ENCODE data around the gene VAMP8. TPM values are rescaled to one million over a fixed set of nuclear protein-coding genes. Genes with fewer than 3 reads are reported as not detected.

Gene VAMP8
- total RNA-seq, 1 donor from 2014 or later, result 3.8 TPM

DNA sequence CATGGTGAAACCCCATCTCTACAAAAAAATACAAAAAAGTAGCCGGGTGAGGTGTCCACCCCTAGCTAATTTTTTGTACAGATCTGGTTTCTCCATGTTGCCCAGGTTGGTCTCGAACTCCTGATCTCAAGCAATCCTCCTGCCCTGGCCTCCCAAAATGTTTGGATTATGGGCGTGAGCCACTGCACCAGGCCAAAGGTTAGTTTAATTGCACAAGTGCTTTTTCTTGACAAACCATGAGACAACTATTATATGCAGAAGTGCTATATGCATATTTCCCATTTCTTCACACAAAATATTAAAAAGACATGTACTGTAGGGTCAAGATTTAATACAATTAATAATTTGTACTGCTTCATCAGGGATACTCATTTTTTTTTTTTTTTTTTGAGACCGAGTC is 11.1 kb upstream of the VAMP8 start:
- H3K36me3 Mint-ChIP-seq (ENCODE audit: unreplicated experiment), result no peaks in the 10 kb centered on the region
- peaks cover 4% of the 10 kb centered on the region for H3K4me1 Mint-ChIP-seq (ENCODE audit: unreplicated experiment)
- no peak overlapping the region for H3K4me3 Mint-ChIP-seq (ENCODE audit: unreplicated experiment)
- TF ChIP-seq, protein P1, sequence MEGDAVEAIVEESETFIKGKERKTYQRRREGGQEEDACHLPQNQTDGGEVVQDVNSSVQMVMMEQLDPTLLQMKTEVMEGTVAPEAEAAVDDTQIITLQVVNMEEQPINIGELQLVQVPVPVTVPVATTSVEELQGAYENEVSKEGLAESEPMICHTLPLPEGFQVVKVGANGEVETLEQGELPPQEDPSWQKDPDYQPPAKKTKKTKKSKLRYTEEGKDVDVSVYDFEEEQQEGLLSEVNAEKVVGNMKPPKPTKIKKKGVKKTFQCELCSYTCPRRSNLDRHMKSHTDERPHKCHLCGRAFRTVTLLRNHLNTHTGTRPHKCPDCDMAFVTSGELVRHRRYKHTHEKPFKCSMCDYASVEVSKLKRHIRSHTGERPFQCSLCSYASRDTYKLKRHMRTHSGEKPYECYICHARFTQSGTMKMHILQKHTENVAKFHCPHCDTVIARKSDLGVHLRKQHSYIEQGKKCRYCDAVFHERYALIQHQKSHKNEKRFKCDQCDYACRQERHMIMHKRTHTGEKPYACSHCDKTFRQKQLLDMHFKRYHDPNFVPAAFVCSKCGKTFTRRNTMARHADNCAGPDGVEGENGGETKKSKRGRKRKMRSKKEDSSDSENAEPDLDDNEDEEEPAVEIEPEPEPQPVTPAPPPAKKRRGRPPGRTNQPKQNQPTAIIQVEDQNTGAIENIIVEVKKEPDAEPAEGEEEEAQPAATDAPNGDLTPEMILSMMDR (IDR thresholded peaks at IDR 0.05), result no peak
- H3K27ac Mint-ChIP-seq (ENCODE audit: unreplicated experiment), result no peak overlapping the region
- no peak for DNase-seq (ENCODE audit: extremely low spot score, unreplicated experiment)
- H3K9me3 Mint-ChIP-seq (ENCODE audit: unreplicated experiment), result no peaks in the 10 kb centered on the region
- H3K27me3 Mint-ChIP-seq (ENCODE audit: unreplicated experiment), result peaks cover 15% of the 10 kb centered on the region

DNA sequence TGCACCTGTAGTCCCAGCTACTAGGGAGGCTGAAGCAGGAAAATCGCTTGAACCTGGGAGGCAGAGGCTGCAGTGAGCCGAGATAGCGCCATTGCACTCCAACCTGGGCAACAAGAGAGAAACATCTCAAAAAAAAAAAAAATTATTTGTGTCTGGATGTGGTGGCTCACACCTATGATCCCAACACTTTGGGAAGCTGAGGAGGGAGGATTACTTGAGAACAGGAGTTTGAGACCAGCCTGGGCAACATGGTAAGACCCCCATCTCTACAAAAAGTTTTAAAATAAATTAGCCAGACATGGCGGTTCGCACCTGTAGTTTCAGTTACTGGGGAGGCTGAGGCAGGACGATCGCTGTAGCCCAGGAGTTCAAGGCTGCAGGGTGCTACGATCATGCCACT is 1.6 kb upstream of the VAMP8 start:
- Mint-ChIP-seq H3K9me3 (ENCODE audit: unreplicated experiment) (no peaks in the 10 kb centered on the region), H3K27ac (ENCODE audit: unreplicated experiment) (no peak overlapping the region), H3K4me3 (ENCODE audit: unreplicated experiment) (no peak overlapping the region), H3K4me1 (ENCODE audit: unreplicated experiment) (peaks cover 48% of the 10 kb centered on the region), H3K27me3 (ENCODE audit: unreplicated experiment) (peaks cover 16% of the 10 kb centered on the region), H3K36me3 (ENCODE audit: unreplicated experiment) (no peaks in the 10 kb centered on the region)
- no peak for DNase-seq (ENCODE audit: extremely low spot score, unreplicated experiment)
- TF ChIP-seq, protein P1 (IDR thresholded peaks at IDR 0.05), result no peak

DNA sequence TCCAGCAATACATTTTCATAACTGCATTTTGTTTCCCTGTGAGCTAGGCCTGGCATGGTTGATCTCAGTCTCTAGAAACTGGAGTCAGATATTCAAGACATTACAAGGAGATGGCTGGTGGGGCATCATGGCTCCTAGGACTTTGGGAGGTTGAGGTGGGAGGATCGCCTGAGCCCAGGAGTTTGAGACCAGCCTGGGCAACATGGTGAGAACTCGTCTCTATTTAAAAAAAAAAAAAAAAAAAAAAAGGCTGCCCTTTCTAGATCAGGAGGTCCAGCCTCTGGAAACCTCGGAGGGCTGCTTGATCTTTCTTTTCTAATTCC is 362 bp upstream of the VAMP8 start:
- H3K4me3 Mint-ChIP-seq (ENCODE audit: unreplicated experiment), result no peak overlapping the region
- H3K4me1 Mint-ChIP-seq (ENCODE audit: unreplicated experiment), result peaks cover 48% of the 10 kb centered on the region
- peak overlapping the region; percentile 84 for H3K27ac Mint-ChIP-seq (ENCODE audit: unreplicated experiment)
- H3K9me3 Mint-ChIP-seq (ENCODE audit: unreplicated experiment), result no peaks in the 10 kb centered on the region
- TF ChIP-seq, protein P1 (IDR thresholded peaks at IDR 0.05), result no peak
- H3K27me3 Mint-ChIP-seq (ENCODE audit: unreplicated experiment), result peaks cover 6% of the 10 kb centered on the region
- H3K36me3 Mint-ChIP-seq (ENCODE audit: unreplicated experiment), result no peaks in the 10 kb centered on the region
- DNase-seq (ENCODE audit: extremely low spot score, unreplicated experiment), result no peak

DNA sequence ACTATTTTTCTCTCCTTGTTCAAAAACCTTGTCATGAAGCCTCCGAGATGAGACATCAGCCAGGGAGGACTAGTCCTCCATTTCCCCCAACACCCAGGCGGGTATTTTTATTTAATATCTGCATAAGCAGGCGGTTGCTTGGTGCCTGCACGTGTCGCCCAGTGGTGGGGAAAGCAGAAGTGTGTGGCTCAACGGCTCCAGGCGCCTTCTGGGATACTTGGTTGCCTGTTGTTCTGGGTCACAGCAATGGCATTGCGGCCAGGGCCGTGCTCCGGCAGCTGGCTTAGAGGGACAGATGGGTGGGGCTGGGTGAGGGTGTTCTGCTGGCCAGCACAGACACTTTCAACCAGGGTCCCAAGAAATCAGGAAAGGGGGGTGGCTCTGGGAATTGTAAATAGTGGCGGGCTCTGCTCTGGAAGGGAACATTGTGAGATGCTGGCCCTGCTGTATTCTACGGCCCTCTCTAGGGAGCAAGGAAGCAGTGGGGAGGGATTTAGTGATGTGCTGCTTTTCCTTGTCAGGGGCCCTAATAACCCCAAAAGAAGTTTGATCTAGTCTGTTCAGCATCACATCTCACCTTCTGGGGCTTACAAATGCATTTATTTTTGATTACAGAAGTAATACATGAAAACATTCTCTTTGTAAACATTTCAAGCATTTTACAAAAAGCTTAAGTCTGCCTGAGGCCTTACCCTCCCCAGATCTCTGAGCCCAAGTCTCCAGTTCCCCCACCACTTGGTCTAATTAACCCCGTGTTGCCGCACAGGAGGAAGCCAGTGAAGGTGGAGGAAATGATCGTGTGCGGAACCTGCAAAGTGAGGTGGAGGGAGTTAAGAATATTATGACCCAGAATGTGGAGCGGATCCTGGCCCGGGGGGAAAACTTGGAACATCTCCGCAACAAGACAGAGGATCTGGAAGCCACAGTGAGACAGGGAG is 1.1 kb downstream of the VAMP8 start:
- no peak for DNase-seq (ENCODE audit: extremely low spot score, unreplicated experiment)
- TF ChIP-seq, protein P1 (IDR thresholded peaks at IDR 0.05), result no peak
- H3K9me3 Mint-ChIP-seq (ENCODE audit: unreplicated experiment), result no peaks in the 10 kb centered on the region
- H3K27ac Mint-ChIP-seq (ENCODE audit: unreplicated experiment), result peak overlapping the region; percentile 84
- no peak overlapping the region for H3K4me3 Mint-ChIP-seq (ENCODE audit: unreplicated experiment)
- peaks cover 4% of the 10 kb centered on the region for H3K27me3 Mint-ChIP-seq (ENCODE audit: unreplicated experiment)
- peaks cover 48% of the 10 kb centered on the region for H3K4me1 Mint-ChIP-seq (ENCODE audit: unreplicated experiment)
- no peaks in the 10 kb centered on the region for H3K36me3 Mint-ChIP-seq (ENCODE audit: unreplicated experiment)

DNA sequence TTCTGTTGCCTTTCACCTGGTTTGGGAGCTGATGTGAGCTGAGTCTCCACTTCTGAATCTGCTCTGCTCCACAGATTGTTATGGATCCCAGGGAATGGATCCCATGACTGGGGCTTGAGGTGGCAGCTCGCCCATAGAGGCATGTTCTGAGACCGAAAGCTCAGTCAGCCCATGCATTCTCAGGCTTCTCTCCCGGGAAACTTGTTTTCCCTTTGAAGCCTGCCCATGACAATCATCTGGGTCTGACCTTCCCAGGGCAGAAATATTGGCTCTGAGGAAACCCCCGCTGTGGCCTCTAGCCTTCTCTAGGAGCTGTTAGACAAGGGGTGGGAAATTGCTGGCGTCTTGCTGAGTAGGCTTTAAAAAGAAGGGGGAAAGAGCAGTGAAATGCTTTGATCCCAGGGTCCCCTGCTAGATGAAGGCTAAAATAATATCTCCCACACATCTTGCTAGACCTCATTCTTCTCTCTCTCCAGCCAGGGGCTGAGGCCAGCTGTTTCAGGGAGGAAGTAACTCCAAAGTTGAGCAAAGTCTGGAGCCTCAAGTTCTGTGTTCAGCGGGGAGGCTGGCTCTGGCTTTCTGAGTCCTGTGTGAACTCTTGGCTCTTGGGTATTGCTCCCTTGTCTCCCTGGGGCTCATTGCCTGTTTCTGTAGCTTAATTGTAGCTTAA is 2.0 kb downstream of the VAMP8 start:
- Mint-ChIP-seq H3K4me1 (ENCODE audit: unreplicated experiment) (peaks cover 48% of the 10 kb centered on the region), H3K27me3 (ENCODE audit: unreplicated experiment) (peaks cover 4% of the 10 kb centered on the region), H3K36me3 (ENCODE audit: unreplicated experiment) (no peaks in the 10 kb centered on the region), H3K27ac (ENCODE audit: unreplicated experiment) (peak overlapping the region; percentile 65), H3K4me3 (ENCODE audit: unreplicated experiment) (no peak overlapping the region), H3K9me3 (ENCODE audit: unreplicated experiment) (no peaks in the 10 kb centered on the region)
- no peak for DNase-seq (ENCODE audit: extremely low spot score, unreplicated experiment)
- TF ChIP-seq, protein P1 (IDR thresholded peaks at IDR 0.05), result no peak

Data from osteocyte (in vitro differentiated cells).